Raji (cell line): Measurements from ENCODE around the gene SCAMP4.

Experiments
- POLR2A ChIP-seq: IDR thresholded peaks from 2 replicates; pipeline ENCODE4 v1.6.1; 2011; ENCODE audit warnings: low read depth, low read length, control low read depth; ENCODE audit not compliant: insufficient read depth

Gene SCAMP4, protein sequence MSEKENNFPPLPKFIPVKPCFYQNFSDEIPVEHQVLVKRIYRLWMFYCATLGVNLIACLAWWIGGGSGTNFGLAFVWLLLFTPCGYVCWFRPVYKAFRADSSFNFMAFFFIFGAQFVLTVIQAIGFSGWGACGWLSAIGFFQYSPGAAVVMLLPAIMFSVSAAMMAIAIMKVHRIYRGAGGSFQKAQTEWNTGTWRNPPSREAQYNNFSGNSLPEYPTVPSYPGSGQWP

DNA sequence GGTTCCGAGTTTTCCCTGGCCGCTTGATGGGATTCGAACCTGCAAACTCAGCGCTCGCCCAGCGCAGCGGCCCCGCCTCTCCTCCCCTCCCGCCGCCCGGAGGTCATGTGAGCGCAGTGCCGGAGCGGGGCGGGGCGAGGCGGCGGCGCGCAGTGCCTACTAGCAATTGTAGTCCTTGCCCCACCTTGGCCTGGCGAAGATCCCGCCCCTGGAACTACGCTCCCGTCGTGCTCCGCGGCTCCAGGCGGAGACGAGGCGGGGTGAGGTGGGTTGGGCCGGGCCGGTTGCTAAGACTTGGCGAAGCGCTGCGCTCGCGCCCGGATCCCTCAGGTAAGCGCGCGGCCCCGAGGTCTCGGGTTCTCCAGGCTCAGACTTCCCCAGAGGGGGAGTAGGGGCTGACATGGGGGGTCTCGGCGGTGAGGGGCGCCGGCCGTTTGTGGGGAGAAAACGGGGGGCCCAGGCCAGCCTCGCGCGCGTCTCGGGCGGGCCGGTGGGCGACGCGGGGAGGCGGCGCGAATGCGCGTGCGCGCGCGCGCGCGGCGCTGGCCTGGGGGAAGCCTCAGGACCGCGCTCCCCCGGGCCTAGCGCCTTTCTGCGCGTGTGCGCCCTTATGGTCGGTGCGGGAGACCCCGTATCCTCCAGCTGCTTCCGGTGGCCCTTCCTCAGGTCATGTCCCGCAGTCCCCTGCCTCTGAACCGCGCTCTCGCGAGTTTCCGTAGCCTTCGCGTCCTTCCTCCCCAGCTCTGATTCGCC, at the start of gene SCAMP4, which contains the start of gene ADAT3:
SCAMP4 (plus strand) TSS at position 290 of the 753 bp plus-strand sequence. CDS start 9,621 bp downstream, outside the sequence.
ADAT3 (plus strand) TSS at position 290 of the 753 bp plus-strand sequence. CDS start 6,649 bp downstream, outside the sequence.
- peak; percentile 73 for TF ChIP-seq POLR2A

DNA sequence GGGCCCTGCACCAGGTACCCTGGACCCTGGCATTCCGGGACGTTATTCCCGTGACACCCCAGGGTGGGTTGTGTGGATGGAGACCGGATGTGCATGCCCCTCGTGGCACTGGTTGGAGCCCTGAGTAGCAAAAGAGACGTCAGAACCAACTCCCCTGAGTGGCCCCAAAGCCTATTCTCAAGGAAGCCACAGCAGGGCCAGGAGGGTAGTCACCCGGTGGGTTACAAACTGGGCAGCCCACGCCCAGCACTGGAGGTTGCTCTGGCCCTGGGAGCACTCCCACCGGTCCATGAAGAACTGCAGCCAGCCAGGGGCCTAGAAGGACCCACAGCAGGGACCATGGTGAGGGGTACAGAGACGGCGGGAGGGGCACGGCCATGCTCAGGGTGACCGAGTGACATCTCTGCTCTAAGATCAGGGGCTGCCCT, 49.4 kb upstream of the SCAMP4 start:
- TF ChIP-seq POLR2A = no peak; the same call in 1 of the 2 replicates

DNA sequence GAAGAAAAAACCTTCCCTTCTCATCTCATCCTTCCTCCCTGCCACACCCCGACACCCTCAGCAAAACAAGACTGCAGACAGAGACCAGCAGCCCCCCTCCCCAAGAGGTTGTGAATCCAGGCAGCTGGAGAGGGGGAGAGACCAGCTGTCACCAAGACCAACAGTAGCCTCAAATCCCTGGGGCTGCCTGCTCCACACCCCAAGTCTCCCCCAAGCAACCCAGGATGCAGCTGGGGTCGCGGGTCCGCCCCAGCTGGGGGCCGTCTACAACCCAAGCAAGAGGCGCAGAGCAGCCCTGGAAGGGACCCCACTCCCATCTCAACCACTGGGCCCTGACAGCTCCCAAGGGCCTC, 48.9 kb upstream of the SCAMP4 start:
- no peak for TF ChIP-seq POLR2A

DNA sequence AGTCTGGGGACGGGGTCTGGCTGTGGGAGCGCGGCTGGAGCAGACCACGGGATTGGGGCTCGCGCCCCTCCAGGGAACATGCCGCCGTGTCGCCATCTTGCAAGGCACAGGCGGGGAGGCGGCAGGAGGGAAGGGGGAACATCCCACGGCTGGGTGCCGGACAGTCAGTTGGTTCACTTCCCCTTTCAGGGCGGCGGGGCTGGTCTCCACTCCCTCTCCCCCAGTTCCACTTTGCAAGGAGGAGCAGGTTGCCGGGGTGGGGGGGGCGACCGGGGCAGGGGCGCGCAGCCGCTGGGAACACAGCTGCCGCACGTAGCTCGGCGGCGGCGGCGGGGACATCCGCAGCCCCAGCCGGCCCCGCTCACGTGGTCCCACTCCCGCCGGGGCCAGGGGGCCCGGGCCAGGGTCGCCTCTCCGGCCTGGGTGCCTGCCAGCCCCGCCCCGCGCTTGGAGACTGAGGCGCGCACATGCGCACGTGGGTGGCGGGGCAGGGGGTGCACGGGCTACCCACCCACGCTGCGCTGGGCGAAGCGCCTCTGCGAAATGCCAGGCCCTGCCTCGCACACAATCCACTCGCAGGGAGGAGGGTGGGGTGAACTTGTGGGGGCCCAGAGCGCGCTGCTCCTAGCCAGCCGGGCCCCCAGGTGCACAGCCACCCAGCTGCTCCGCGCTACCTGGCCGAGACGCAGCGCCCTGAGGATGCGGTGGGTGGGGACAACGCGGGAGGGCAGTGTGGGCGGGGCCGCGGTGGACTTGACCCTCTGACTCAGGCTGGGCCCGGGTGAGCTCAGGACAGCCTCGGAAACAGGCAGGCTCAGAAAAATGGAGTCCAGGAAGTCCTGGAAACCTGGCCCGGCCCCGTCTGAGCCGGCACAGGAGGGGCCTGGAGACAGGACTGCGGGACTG, 48.2 kb upstream of the SCAMP4 start:
- no peak; the same call in 1 of the 2 replicates for TF ChIP-seq POLR2A

DNA sequence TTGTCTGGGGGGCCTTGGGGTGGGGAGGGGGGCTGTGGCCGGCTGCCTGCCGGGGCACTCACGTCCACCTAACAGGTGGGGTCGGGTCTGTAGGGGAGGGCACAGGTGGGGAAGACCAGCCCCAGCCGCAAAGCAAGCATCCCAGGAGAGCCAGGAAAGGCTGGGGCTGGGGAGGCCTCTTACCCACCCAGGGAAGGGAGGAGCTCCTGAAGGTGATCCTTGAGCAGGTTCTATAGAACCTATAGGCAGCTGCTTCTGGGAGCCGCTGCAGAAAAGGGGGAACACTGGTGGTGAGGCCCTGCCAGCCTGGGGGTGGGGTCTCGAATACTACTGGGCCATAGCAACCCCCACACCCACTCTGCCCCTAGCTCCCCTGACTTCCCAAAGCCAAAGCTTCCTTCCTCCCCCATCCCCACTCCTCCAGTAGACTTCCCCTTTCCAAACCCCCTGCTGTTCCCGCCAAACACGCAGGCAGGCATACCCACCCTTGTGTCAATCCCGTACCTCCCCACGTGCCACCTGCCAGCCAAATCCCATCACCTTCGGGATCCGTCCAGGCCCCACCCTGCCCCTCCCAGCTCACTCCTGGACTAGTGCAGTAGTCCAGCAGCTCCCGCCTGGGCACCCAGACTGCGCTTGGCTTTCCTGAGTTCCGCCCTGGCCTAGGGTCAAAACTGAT, 47.4 kb upstream of the SCAMP4 start:
- TF ChIP-seq POLR2A = no peak

DNA sequence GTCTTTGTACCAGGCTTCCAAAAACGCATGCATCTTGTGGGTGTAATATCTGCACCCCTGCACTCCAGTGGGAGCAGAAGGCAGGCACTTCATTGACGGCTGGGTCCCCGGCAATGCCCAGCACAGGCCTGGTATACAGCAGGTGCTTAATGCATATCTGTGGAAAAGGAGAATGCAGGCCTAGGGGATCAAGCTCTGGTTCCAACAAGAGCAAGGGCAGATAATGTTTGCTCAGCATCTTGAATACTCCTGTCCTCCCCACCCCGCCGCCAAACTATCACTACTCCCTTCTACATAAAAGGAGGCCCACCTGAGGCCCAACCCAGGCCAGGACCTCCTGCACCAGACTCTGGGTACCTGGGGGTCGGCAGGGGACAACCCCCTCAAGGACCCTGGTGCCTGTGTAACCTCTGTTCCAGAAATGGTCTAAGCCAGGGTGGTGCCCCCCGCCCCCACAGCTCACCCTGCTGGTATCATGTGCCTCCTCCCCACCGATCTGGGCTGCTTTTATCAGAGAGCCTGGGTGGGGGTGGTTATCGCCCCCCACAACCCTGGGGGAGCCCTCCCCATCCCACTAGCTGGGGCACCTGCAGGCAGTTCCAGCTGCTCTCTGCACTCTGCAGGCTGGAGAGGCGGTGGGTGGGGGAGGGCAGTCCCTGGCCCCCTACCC, 46.7 kb upstream of the SCAMP4 start:
- TF ChIP-seq POLR2A = no peak

DNA sequence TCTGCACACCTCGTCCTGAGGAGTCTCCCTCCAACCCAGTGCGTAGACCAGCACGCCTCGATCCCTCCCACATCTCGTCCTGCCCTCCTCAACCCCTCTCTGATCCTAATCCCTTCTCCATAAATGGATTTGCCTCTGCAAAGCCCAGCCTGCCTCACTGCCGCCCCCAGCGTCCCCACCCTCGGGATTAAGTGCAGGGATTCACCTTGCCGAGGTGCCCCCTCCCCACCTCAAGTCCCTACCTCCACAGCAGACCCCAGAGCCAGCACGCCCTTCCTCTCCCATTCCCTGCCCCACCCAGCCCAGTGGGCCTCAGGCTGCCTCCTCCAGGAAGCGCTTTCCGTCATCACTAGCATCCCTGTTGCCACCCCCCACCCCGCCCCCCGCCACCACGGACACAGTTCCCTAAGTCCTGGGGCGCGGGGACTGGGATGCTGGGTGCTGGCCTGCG, 45.8 kb upstream of the SCAMP4 start:
- TF ChIP-seq POLR2A = no peak

DNA sequence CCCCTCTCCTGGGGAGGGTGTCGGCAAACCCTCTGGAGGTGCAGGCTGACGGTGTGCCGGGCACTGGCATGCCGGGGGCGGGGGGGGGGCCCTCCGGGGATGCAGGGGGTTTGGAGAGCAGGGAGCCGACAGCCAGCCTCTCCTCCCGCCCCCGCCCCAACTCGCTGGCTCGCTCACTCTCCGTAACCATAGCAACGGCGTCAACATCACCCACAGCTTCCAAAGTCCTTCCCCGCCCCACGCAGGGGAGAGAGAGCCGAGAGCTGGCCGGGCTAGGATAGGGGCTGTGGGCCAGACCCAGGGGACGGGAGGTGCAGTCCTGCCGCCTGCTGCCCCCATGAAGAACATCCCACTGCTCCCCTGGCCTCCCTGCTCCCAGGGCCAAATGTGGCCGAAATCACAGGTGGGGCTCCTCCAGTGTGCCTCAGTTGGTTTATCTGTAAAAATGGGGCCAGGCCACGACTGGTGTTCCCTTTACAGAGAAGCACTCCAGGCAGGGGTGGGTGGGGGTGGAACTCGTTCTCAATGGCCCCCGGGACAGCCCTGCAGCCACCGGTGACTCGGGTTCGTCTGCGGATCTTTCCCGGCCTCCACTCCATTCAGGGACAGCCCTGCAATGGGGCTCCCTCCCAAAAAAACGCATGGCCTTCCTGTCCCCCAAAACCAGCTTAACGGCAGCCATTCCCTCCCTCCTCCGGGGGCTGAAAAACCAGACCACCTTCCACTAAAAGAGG, 45.0 kb upstream of the SCAMP4 start:
- TF ChIP-seq POLR2A = no peak

DNA sequence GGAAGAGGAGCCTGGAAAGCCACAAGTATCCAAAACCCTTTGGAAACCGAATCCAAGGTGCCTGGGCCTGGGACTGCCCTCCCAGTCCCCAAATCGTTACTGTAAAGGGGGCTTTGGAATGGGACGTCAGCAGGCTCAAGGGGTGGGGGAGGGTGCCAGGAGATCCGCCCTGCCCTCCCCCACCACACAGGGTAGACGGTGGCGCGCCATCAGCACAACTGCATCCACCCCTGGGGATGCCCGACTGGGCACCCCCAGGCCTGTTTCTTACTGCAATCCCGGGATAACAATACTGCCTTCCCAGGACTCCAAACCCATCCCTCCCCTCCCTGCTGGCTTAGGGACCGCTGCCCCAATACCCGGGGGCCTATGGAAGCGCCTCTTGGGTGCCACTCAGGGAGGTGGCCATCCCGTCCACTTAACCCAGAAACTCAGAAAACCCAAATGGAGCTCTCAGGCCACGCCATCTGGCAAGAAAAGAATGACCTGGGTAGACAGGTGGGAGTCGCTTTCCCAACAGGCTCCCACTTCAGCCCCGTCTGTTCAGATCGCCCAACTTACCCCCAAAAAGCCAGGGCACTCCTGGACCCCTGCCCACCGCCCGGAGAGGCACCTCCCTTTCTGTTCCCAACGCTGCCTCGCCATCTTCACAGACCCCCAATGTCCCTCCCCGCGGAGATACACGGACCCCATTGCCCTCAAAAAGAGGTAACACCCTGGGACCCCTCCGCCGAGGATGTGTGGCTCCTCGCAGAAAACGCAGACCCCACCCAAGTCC, 44.2 kb upstream of the SCAMP4 start:
- no peak for TF ChIP-seq POLR2A

DNA sequence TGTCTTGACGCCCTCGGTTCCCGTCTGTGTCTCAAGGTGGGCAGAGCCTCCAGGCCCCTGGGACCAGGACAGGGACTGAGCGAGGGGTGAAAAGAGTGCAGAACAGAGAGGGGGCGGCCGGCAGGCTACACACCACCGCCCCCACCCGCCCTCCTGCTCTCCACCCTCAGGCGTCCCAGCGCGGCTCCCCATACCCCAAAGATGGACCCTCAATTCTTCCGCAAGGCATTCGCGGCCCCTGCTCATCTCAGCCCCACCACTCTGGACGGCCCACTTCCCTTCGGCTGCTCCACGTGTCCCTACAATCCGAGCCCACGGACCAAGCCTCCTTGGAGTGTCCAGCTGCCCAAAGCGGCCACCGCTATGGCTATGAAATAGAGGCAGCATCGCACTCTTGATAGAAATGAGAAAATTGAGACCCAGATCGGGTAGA, 43.6 kb upstream of the SCAMP4 start:
- no peak for TF ChIP-seq POLR2A

DNA sequence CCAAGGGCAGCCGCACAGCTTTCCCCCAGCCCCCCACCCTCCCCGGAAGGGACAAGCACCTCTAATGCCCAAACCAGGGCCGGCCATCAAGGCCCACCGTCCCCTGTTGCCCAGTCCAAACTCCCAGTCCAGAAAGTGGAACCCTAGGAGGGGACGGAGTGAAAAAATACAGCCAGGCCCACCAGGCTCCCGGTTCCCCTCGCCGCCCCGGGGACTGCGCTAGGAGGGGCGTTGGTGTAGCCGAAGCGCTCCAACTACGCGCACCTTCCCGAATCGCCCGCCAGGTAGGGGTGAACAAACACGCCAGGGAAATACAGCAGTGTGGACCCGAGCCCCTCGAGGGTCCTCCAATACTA, 43.2 kb upstream of the SCAMP4 start:
- TF ChIP-seq POLR2A = no peak

DNA sequence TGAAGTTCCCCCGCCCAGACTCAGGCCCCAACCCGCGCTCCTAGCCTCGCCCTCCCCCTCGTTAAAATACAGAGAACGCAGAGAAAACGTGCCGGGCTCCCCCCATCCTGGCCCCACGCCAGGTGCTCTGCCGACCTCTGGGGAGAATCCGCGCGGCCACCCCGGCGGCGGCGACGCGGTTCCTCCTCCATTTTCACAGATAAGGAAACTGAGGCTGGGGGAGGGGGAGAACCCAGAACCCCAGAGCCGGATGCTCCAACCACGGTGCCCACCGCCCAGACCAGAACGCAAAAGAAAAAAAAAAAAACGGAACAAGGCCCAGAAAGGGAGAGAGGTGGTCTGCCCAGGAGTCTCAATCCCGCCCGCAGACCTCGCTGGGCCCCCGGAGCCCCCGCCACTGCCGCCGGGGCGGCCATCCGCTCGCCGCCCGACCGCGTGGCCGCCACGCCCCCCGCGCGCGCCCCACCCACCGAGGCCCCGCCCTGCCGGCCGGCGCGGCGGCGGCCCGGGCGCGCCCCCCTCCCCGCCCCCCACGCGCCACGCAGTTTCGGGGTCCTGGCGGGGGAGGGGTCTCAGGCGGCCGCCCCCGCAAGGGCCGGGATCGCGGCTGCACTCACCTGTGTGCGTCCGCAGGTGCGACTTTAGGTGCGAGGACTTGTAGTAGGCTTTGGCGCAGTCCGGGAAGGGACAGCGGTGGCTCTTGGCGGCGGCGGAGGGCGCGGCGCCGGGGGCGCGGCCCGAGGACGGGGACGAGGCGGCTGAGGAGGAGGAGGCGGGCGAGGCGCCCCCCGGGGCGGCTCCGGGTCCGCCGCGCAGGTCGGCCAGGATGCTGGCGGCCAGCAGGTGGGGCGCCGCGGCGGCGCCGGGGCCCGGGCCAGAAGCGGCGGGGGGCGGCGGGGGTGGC, 42.5 kb upstream of the SCAMP4 start:
- peak; percentile 10; the same call in 1 of the 2 replicates for TF ChIP-seq POLR2A
